GM21515 (cell line): ENCODE measurements around the gene NINJ2.
"Not testable (repeated sequence)": the region's sequence is repeated elsewhere in the genome, so short reads cannot be mapped to it uniquely, and the experiment has no call there.

Experiments used
- ATAC-seq: cut with Tn5 transposase; IDR thresholded peaks from one replicate; pipeline ENCODE4 v1.9.1; 2021; ENCODE audit not compliant: unreplicated experiment

NINJ2 gene

GRCh38 chr12:588024-588322, 75.3 kb downstream of the NINJ2 start:
- ATAC-seq = no peak

- ATAC-seq = no peak
These were observed 75.9 kb downstream of the NINJ2 start for GRCh38 chr12:587132-588023.

GRCh38 chr12:586318-587071, 76.8 kb downstream of the NINJ2 start:
- ATAC-seq = no peak

- no peak for ATAC-seq
These were observed 77.9 kb downstream of the NINJ2 start for GRCh38 chr12:585062-586061.

GRCh38 chr12:583251-583869, 79.9 kb downstream of the NINJ2 start:
- no peak for ATAC-seq

- ATAC-seq = no peak
These were observed 81.5 kb downstream of the NINJ2 start for GRCh38 chr12:581746-582145.

- ATAC-seq = no peak
These were observed 81.9 kb downstream of the NINJ2 start for GRCh38 chr12:581321-581720.

- no peak for ATAC-seq
These were observed 82.4 kb downstream of the NINJ2 start for GRCh38 chr12:580813-581212.

GRCh38 chr12:579420-580110, 83.7 kb downstream of the NINJ2 start:
- ATAC-seq = no peak

GRCh38 chr12:578748-579419, 84.4 kb downstream of the NINJ2 start:
- ATAC-seq = no peak

GRCh38 chr12:577994-578747, 85.1 kb downstream of the NINJ2 start:
- not testable (repeated sequence) for ATAC-seq

GRCh38 chr12:576615-577110, 86.6 kb downstream of the NINJ2 start:
- ATAC-seq = no peak

GRCh38 chr12:575948-576614, 87.2 kb downstream of the NINJ2 start:
- ATAC-seq = no peak

GRCh38 chr12:575129-575502, 88.1 kb downstream of the NINJ2 start:
- ATAC-seq = no peak

- ATAC-seq = no peak
These were observed 88.6 kb downstream of the NINJ2 start for GRCh38 chr12:574475-575128.

- no peak for ATAC-seq
These were observed 90.0 kb downstream of the NINJ2 start for GRCh38 chr12:573232-573631.

- no peak for ATAC-seq
These were observed 90.7 kb downstream of the NINJ2 start for GRCh38 chr12:572532-572899.
